HepG2 (cell line): ENCODE data around the gene FUT4.

ENCODE experiments used
- ASH2L ChIP-seq: fragments of 300-600, 200-600 bp; sonication (generic); IDR thresholded peaks from 2 replicates; pipeline ENCODE4 v1.7.0; 2017; ENCODE audit warnings: low read depth, mild to moderate bottlenecking, moderate library complexity, mixed read lengths, low read length; ENCODE audit not compliant: insufficient read length
- FOXA1 ChIP-seq, 2 experiments: fragments of 450-650 bp in 1 of 2; sonication (generic) in 1 of 2; formaldehyde crosslinking in 1 of 2; IDR thresholded peaks; 2 replicates each; pipeline versions ENCODE4 v1.4.0 to v1.6.1; 2016 to 2020; ENCODE audit warnings: missing genetic modification reagents in 1 of 2
- NR2C2 ChIP-seq: sonication (generic); formaldehyde crosslinking; IDR thresholded peaks from 2 replicates; pipeline ENCODE4 v1.4.0; 2020; ENCODE audit warnings: missing genetic modification reagents, mild to moderate bottlenecking, moderate library complexity, borderline replicate concordance
- YEATS4 ChIP-seq: sonication (generic); formaldehyde crosslinking; IDR thresholded peaks from 2 replicates; pipeline ENCODE4 v1.4.0; 2020; ENCODE audit warnings: missing genetic modification reagents, borderline replicate concordance
- ZNF33B ChIP-seq: sonication (generic); formaldehyde crosslinking; IDR thresholded peaks from 2 replicates; pipeline ENCODE4 v1.5.1; 2020; ENCODE audit warnings: mild to moderate bottlenecking, missing genetic modification reagents
- TF ChIP-seq, protein P1 (sequence below): sonication (generic); formaldehyde crosslinking; IDR thresholded peaks from 2 replicates; pipeline ENCODE4 v1.5.0; 2020; ENCODE audit warnings: mild to moderate bottlenecking, missing genetic modification reagents, moderate library complexity
- TF ChIP-seq, protein P2 (sequence below): sonication (generic); formaldehyde crosslinking; IDR thresholded peaks from 2 replicates; pipeline ENCODE4 v1.4.0; 2020; ENCODE audit warnings: mild to moderate bottlenecking, missing genetic modification reagents, borderline replicate concordance
- TF ChIP-seq, protein P3 (sequence below): sonication (generic); formaldehyde crosslinking; IDR thresholded peaks from 2 replicates; pipeline ENCODE4 v1.9.0; 2021; ENCODE audit warnings: missing genetic modification reagents, borderline replicate concordance
- TF ChIP-seq, protein P4 (sequence below): fragments of 450-650 bp; IDR thresholded peaks from 2 replicates; pipeline ENCODE4 v1.6.1; 2017

DNA sequence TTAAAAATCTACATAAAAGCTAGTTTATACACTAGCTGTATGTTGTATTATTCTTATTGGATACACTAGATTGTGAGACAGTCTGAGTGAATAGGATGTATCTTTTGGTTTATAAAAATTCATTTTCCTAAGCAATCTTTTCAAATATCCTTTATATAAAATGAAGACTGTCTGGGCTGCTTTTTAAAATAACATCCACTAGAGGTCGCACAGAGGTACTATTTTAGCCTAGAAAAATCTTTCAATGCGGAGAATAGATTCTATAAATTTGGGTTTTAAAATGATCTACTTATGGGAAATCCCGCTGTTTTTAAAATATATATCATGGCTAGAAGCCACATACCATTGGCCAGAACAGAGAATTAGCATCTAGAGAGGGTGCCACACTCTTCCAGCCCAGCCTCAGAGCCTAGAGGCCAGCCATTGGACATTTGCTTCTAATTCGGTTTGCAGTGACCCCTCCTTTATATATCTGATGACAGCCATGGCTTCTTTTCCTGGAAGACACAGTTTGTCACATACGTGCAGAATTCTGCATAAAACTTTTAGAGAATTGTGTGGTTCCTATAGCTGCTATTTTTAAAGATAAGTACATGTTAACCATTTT, 24.1 kb upstream of the FUT4 start:
- TF ChIP-seq, protein P1, sequence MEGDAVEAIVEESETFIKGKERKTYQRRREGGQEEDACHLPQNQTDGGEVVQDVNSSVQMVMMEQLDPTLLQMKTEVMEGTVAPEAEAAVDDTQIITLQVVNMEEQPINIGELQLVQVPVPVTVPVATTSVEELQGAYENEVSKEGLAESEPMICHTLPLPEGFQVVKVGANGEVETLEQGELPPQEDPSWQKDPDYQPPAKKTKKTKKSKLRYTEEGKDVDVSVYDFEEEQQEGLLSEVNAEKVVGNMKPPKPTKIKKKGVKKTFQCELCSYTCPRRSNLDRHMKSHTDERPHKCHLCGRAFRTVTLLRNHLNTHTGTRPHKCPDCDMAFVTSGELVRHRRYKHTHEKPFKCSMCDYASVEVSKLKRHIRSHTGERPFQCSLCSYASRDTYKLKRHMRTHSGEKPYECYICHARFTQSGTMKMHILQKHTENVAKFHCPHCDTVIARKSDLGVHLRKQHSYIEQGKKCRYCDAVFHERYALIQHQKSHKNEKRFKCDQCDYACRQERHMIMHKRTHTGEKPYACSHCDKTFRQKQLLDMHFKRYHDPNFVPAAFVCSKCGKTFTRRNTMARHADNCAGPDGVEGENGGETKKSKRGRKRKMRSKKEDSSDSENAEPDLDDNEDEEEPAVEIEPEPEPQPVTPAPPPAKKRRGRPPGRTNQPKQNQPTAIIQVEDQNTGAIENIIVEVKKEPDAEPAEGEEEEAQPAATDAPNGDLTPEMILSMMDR (CRISPR knock-in tag): peak; percentile 43
- TF ChIP-seq, protein P2, sequence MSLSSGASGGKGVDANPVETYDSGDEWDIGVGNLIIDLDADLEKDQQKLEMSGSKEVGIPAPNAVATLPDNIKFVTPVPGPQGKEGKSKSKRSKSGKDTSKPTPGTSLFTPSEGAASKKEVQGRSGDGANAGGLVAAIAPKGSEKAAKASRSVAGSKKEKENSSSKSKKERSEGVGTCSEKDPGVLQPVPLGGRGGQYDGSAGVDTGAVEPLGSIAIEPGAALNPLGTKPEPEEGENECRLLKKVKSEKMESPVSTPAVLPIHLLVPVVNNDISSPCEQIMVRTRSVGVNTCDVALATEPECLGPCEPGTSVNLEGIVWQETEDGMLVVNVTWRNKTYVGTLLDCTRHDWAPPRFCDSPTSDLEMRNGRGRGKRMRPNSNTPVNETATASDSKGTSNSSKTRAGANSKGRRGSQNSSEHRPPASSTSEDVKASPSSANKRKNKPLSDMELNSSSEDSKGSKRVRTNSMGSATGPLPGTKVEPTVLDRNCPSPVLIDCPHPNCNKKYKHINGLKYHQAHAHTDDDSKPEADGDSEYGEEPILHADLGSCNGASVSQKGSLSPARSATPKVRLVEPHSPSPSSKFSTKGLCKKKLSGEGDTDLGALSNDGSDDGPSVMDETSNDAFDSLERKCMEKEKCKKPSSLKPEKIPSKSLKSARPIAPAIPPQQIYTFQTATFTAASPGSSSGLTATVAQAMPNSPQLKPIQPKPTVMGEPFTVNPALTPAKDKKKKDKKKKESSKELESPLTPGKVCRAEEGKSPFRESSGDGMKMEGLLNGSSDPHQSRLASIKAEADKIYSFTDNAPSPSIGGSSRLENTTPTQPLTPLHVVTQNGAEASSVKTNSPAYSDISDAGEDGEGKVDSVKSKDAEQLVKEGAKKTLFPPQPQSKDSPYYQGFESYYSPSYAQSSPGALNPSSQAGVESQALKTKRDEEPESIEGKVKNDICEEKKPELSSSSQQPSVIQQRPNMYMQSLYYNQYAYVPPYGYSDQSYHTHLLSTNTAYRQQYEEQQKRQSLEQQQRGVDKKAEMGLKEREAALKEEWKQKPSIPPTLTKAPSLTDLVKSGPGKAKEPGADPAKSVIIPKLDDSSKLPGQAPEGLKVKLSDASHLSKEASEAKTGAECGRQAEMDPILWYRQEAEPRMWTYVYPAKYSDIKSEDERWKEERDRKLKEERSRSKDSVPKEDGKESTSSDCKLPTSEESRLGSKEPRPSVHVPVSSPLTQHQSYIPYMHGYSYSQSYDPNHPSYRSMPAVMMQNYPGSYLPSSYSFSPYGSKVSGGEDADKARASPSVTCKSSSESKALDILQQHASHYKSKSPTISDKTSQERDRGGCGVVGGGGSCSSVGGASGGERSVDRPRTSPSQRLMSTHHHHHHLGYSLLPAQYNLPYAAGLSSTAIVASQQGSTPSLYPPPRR (CRISPR knock-in tag): no peak
- TF ChIP-seq ZNF33B (no peak), YEATS4 (no peak), NR2C2 (CRISPR knock-in tag) (no peak), FOXA1 (IDR thresholded peaks at IDR 0.05) (no peak), FOXA1 (CRISPR knock-in tag; IDR thresholded peaks at IDR 0.05) (no peak), ASH2L (no peak)
- TF ChIP-seq, protein P3, sequence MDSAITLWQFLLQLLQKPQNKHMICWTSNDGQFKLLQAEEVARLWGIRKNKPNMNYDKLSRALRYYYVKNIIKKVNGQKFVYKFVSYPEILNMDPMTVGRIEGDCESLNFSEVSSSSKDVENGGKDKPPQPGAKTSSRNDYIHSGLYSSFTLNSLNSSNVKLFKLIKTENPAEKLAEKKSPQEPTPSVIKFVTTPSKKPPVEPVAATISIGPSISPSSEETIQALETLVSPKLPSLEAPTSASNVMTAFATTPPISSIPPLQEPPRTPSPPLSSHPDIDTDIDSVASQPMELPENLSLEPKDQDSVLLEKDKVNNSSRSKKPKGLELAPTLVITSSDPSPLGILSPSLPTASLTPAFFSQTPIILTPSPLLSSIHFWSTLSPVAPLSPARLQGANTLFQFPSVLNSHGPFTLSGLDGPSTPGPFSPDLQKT (CRISPR knock-in tag): no peak
- TF ChIP-seq, protein P4, sequence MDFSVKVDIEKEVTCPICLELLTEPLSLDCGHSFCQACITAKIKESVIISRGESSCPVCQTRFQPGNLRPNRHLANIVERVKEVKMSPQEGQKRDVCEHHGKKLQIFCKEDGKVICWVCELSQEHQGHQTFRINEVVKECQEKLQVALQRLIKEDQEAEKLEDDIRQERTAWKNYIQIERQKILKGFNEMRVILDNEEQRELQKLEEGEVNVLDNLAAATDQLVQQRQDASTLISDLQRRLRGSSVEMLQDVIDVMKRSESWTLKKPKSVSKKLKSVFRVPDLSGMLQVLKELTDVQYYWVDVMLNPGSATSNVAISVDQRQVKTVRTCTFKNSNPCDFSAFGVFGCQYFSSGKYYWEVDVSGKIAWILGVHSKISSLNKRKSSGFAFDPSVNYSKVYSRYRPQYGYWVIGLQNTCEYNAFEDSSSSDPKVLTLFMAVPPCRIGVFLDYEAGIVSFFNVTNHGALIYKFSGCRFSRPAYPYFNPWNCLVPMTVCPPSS: no peak
